Hematopoietic multipotent progenitor cell treated with erythropoietin and hydrocortisone succinate and interleukin-3 and kit ligand, for 8 days (in vitro differentiated cells): ENCODE data around the gene FBXO22.
"Not testable (repeated sequence)": the region's sequence is repeated elsewhere in the genome, so short reads cannot be mapped to it uniquely, and the experiment has no call there.

Experiments used
- DNase-seq: peaks from one replicate; pipeline ENCODE4 v3.0.0-alpha.2; 2015

FBXO22 gene

DNA sequence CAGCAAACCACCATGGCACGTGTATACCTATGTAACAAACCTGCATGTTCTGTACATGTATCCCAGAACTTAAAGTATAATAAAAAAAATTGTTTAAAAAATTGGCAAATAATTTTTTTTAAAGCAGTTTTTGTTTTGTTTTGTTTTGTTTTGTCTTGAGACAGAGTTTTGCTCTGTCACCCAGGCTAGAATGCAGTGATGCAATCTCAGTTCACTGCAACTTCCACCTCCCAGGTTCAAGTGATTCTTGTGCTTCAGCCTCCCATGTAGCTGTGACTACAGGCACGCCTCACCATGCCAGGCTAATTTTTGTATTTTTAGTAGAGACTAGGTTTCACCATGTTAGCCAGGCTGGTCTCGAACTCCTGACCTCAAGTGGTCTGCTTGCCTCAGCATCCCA is 81.0 kb downstream of the FBXO22 start:
- DNase-seq = not testable (repeated sequence)

DNA sequence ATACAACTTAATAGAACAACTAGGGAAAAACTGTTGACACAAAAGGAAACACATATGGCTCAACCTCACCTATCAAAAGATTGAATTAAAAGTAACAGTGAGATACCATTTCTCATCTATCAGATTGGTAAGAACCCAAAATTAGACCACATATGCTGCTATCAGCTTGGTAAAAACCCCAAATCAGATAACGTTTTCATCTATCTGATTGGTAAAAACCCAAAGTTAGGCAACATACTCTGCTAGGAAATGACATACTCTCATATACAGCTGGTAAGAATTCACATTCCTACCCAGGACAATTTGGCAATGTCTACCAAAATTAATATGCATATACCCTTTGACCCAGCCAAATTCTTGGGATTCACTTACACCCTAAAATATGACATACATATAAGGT is 82.3 kb downstream of the FBXO22 start:
- DNase-seq = peak; percentile 12

DNA sequence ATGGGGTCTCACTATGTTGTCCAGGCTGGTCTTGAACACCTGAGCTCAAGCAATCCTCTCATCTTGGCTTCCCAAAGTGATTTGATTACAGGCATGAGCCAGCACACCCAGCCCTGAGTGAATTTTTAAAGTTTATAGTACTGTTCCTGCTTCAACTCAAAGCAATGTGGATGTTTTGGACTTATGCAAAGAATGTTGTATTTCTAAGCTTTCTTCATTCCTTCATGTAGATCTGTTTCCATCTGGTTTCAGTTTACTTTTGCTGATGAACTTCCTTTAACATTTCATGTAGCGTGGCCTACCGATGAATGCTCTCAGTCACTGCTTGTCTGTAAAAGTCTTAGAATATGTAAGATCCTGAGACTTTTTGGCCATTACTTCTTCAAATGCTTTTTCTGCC is 85.4 kb downstream of the FBXO22 start:
- DNase-seq = no peak

DNA sequence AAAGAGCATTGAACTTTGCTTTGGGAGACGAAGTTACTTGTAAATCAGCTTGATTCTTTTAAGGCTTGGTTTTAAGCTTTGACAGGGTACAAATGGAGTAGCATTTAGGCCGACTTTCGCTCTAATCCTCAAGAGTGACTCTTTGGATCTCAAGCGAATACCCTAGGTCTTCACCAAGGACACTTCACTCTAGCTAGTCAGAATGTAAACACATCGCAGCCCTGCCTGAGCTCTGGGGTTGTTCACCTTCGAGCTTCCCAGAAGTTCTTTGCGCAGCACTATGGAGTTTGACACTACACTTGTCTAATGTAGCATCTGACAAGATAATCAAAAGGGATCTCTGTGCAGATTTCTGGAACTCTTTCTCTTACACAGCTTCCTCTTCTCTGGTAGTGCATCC is 86.2 kb downstream of the FBXO22 start:
- no peak for DNase-seq
